Endometrial microvascular endothelial cells (primary cell): Measurements from ENCODE around the gene FBXL14. TPM values are rescaled to one million over a fixed set of nuclear protein-coding genes. Genes with fewer than 3 reads are reported as not detected.
"Not testable (repeated sequence)": the region's sequence is repeated elsewhere in the genome, so short reads cannot be mapped to it uniquely, and the experiment has no call there.

Experiments used
- in situ Hi-C: cut with HindIII; loops from 2 replicates; pipeline ENCODE4 v1.10.0; 2017; ENCODE audit warnings: low sequenced_read_pairs, low pct_unique_long_range_greater_than_20kb; ENCODE audit errors: inconsistent ontology term
- total RNA-seq: library from RNA; depleted of rRNA; stranded (reverse); fragments of >200 nt; gene quantifications from one replicate; pipeline ENCODE4 v1.2.3, GENCODE V29; 2015; ENCODE audit errors: inconsistent ontology term

The FBXL14 gene
- total RNA-seq, 1 donor from 2014 or later = 8.6 TPM

DNA sequence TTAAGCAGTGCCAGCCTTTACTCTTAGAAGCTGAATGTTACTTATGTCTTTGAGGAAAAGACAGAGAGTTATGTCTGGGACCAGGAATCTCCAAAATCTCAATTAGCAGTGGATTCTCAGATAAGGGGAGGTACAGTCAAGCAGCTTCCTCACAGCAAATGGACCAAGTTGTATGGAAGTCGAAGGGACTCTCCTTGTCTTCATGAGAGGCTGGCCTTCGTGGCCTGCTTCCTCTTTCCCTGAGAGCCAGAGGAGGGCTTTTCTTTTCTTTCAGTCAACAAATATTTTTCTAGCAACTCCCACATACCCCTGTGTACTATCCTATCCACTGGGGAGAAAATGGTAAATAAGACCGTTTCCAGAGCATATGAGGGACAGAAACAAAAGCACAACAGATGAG is 28.0 kb upstream of the FBXL14 start:
- in situ Hi-C loops = no loop called here

DNA sequence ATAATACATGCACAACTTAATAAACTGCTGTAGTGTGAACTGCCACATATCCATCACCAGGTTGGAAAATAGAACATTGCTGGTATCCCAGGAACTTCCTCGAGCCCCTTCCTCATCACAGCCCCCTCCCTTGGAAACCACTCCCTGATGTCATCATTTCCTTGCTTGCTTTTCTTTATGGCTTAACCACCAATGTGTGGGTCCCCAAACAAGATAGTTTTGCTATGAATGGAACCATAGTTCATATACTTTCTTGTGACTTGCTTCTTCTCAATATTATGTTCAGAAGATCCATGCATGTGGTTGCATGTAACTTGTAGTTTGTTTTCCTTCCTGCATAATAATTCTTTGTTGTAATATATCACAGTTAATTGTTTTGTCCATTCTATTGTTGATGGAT is 25.7 kb upstream of the FBXL14 start:
- in situ Hi-C loops = no loop called here

DNA sequence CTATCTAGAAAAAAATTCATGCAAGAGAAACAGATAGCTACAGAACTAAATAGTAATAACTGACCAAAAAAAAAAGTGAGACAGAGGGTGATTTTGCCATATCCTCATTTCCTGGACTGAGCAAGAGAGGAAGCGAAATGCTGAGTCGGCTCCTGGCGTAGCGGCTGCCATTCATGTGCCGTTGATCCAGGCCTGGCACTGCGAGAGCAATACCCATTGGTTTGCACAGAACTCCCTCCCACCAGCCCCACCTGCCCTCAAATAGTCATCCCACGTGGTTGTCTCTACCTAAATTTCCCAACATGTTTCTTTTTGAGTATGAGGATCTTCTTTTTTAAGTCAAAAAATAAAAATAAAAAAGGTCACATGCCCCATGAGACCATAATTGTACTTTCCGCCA is 25.2 kb upstream of the FBXL14 start:
- in situ Hi-C loops = no loop called here

DNA sequence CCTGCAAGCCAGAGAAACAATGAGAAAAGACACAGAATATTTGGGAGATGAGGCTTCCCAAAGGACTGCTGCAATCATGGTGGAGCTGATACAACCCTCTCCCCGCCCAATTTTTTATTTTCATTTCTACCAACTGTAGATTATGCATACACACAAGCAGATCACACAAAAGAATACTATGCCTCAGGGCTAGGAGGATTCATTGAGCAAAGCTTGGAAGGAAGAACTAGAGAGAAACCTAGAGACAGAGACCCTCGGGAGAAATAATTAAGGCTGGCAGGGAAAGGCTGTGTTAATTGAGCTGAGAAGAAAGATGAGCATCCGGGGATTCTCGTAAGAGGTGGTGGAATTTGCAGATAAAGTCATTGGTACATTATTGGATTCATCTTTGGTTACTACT is 24.8 kb upstream of the FBXL14 start:
- in situ Hi-C loops = no loop called here

DNA sequence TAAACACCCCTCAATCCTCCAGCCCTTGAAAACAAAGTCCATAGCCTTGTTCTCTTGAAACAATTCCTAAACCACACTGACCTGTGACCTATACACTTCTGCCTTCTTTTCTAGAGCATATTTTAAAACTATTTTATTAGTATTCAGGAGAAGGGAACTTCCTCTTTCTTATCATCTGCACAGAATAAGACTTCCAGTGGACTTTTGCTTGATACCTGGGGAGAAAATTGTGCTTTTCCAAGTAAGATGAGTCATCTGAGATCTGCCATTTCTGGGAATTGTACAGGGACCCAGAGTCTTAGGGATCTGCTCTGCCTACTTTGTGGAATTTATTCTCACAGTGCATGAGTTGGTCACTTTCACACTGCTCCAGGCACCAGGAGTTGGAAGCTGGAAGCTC is 24.1 kb upstream of the FBXL14 start:
- in situ Hi-C loops = no loop called here

DNA sequence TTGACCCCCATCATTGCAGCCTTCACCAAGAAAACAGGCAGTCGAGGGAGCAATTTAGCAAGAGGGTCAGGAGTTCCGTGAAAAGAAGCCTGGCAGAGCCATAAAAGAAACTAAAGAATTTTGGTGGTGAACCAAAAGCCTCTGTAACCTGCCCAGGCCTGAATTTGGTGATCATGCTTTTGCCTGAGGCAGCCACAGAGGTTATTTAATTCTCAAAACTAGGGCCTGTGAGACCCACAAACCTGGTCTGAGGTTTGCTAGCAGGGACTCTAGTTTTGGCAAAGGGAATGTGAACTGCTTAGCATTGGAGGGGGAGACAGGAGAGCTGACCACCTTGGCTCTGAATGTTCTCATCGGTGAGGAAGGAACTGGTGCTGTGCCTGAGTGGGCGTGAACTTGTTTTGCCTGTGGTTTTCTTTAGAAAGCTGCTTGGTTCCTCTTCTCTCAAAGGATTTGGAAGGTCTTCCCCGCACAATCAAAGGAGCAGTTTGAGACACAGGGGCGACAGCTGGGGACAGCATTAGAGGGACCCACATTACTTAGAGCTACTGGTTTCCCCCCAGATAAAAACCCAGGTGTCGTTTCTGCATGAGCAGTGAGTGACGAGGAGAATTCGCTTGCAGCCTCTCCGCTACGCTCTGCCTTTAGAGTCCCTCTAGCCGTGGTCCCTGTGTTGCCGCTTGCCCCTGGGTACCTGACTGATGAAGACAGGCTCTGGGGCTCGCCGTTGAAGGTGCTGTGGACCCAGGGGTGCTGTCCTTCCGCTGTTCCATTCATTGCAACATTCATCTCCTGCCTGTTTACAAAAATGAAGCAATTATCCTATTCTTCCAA is 22.1 kb upstream of the FBXL14 start:
- in situ Hi-C loops = no loop called here

DNA sequence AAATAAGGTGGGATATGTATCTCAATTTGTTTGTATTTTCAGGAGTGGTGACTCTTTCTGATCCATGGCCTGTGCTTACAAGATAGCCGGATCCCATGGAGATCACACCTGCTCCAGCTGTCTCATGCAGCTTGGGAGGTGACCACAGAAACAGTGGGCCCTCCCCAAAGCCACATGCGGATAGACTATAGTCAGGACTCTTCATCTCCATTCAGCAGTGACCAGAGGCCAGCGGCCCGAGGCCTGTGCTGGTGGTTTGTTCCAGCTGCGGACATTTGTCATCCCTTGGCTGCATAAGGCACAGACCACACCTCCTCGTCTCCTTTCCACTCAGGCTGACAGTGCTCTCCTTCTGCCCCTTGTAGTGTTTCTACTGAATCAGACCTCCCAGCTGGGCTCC is 20.0 kb upstream of the FBXL14 start:
- in situ Hi-C loops = no loop called here

DNA sequence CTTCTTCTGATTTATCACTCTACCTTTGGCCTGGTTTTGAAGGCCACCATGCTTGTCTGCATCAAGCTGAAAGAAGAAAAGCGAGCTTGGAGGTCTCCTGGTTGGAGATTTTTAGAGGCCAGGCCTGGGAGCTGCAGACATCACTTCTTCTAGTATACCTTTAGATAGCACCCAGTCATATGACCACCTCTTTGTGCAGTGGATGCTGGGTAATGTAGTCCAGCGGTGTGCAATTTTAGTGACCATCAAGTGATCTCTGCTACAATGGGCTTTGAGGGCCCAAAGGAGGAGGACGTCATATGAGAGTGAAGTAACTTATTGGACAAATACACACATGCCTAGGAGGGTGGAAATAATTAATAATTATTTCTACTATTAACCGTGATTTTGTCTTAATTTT is 19.5 kb upstream of the FBXL14 start:
- in situ Hi-C loops = no loop called here

DNA sequence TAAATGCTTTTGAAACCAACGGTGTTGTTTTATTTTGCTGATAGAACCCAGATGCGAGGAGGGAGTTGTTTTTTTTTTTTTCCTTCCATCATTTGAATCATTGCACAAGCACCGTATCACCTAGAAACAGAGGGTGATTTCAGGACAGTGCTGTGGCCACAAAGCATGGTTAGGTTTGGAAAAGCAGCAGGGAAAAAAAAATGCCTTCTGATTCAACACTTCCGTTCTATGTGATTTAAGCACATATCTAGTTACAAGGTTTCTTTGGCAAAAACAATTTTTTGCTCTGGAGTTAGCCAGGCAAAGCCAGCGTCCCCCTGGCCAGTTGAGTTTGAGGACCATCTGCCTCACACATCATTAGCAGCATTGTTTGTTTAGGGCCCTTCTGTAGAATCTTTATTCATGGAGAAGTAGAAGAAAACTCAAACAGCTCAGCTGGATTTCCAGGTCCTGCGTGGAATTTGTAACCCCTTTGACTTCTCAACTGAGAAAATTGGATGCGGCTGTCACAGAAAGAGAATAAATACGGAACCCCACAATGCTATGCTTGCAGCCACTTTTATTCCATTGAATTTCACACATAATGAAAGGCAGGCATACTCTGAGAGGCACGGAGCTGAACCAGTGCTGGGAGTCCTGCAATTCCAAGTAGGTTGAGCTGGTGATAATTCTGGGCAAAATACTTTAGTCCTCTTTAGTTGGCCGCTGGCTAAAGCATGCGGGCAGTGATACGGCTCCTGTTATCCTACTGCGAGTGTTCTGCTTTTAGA is 17.6 kb upstream of the FBXL14 start:
- in situ Hi-C loops = no loop called here

DNA sequence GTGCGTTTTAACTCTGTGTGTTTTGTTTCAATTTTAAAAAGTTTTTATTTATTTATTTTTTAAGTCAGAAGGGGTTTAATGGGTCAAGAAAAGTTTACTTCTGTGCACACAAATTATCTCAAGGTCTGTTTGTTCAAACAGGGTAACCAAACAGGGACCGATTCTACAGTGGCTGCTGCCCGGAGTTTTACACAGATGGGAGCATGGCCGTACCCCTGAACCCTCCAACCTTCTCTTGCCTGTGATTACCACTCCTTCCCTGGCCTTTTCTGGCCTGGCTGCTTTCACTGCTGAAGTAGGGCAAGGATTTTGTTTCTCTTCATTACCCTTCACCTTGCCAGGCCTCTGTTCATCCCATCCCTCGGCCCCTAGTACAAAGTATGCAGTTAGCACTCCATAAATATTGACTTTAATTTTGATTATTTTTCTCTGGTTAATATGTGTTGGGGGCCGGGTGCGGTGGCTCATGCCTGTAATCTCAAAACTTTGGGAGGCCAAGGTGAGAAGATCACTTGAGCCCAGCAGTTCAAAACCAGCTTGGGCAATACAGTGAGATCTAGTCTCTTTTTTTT is 15.8 kb upstream of the FBXL14 start:
- in situ Hi-C loops = no loop called here

DNA sequence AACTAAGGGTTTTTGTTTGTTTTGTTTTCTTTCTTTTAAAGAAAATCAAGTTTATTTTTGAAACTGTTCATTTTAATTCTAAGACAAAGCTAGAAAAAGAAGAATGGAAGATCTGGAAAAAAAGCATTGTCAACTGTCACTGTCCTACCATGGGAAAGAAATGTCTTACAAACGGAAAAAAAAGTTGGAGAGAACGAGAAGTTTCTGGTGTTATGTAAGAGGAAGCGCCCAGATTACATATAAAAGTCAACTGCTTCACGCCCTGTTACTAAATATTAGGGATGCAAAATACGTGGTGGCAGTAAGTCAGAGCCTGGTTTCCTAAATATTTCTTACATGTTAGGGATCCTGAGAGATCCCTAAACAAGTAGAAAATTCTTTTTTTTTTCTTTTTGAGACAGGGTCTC is 14.3 kb upstream of the FBXL14 start:
- in situ Hi-C loops = no loop called here

DNA sequence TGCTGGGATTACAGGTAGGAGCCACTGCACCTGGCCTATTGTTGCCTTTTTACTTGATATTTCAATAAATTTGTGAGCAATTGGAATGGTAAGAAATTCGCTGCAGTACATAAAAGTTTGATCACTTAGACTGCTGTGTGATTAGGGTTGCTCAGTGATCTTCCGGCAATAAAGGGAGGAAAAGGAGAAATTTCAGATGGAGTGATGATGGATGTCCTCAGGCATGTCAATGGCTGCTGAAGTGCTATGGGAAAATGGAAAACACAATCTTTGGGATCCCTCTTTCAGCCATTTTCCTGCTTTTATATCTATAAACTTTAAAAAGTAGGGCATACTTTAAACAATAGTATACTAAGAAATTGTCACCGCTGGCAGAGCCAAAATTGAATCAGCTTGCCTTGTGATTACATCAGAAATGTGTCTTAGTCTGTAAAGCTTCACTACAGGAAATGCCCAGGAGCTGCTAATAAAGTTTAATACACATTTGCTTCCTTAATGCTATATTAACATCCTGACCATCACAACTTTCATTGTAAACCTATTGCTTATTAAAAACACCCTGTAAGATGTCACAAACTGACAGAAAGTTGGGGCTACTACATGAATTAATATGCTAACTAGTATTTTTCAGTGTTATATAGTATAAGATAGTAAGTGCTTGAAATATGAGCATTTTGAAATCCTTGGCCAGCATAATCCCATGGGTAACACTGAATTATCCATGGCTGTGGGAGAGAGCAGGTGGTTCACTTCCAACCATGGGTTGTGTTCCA is 13.7 kb upstream of the FBXL14 start:
- in situ Hi-C loops = no loop called here

DNA sequence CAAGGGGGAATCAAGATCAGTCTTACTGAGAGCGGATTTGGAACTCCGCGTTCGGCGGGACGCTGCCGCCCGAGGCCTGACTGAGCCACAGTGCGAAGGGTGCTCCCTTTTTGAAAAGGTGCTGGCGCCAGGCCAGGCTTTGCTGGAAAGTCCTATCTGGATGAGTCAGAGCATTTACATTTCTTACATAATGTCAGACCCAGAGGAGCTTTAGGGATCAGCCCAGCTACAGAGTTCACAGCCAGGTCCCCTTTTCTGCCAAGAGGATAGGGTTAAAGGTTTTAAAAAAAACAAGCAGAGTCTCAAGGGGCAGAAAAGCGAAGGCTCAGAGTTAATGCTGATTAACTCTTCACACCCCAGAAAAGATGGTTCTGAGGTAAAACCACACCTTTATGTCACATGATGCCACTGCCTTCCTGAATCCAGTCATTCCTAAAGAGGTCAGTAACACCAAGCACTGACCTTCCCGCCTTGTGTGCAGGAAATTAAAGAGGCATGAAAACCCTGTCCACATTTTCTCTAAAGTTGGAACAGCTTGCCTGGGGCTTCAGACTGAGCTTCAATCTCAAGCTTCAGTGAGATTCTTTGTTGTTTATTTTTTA is 11.7 kb upstream of the FBXL14 start:
- in situ Hi-C loops = no loop called here

DNA sequence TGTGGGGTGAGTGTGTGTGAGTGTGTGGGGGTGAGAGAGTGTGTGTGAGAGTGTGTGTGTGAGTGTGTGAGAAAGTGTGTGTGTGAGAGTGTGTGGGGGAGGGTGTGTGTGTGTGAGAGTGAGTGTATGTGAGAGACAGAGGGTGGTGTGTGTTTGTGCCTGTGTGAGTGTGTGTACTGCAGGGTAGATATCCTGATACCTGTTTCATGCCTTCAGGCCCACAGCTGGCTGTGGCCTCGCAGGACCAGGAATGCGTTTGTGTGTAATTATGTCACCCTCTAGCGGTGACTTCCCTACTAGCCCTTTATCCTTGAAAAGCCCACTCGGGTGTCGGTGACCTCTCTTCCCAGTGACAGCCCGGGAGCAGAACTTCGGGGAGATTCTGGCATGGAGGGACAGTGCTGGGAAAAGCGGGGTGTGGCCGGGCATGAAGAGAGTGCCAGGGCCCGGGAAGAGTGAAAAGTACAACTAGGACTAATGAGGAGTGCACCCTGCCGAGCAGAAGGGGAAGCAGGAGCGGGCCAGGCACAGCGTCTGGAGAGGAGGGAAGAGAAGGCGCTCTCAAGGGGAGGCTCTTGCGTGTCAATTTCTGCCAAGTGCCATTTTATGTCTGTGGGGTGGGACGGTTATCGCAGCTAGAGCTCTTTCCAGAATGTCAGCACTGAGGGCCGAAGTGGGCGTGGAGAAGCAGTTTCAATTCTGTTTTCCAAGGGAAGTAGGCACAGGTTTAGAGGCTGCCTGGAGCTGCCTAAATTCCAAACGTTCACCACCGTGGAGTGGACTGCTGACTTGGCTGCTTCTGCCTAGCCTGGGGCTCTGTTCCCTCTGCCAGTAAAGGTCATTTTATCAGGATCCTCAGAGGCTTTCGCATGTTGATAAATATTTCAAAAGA is 11.0 kb upstream of the FBXL14 start:
- in situ Hi-C loops = no loop called here

DNA sequence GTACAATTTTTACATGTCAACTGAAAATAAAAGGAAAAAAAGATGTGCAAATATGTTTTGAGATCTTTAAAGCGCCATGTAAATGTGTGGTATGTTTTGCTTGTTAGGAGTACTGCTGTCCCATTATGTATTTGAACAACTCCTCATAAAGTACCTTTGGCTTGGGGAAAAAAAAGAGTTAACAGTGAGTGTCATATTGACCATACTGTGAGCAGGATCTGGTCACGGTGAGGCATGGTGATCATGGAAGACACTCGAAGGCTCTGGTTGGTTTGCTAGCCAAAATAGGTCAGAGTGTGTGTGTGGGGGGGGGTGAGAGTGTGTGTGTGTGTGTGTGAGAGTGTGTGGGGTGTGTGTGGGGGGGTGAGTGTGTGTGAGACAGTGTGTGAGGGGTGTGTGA is 10.1 kb upstream of the FBXL14 start:
- in situ Hi-C loops = no loop called here

DNA sequence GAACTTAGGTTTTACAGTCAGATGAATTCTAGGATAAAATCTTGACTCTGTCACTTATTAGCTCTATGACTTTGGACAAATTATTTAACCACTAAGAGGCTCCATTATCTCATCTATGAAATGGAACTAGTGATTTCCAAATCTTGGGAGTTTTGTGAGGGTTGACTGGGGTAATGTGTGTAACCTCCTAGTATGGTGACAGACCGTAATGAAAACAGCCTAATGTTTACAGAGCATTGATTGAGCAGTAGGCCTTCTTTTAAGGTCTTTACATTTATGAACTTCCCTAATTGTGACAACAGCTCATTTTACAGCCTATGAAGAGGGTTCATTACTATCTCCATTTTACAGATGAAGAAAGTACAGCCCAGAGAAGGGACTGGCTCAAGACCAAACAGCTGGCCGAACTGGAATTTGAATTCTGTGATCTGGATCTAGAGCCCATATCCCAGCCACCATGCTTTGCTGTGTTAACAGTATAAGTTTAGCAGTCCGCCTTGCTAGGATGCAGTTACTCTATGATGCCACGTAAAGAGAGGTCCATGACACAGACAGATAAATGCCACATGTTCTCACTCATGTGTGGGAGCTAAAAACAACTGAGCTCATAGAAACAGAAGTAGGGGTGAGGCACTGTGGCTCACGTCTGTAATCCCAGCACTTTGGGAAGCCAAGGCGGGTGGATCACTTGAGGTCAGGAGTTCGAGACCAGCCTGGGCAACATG is 9.1 kb upstream of the FBXL14 start:
- in situ Hi-C loops = no loop called here

DNA sequence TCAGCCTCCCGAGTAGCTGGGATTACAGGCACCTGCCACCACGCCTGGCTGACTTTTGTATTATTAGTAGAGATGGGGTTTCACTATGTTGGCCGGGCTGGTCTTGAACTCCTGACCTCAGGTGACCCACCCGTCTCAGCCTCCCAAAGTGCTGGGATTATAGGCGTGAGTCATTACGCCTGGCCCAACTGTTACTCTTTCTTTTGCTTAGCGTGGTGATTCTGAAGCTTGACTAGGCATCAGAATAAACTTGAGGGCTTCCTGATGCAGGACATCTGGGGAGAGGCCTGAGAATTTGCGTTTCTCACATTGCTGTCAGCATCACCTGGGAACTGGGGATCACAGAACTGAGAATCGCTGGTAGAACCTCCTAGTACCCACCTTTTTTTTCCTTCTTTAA is 8.3 kb upstream of the FBXL14 start:
- in situ Hi-C loops = not testable (repeated sequence)
